Spleen (tissue), 11 donors: ENCODE results near the gene STX8. TPM values are rescaled to one million over a fixed set of nuclear protein-coding genes. Genes with fewer than 3 reads are reported as not detected.

Source experiments
- DNase-seq: peaks from one replicate; pipeline ENCODE4 v3.0.0-alpha.2; 2020
- H3K27ac ChIP-seq, 8 donors: fragments of 200-600 bp; sonication (generic) in 7 of 8; 1 replicate in 4 of 8; 2 replicates in 4 of 8; pipeline versions ENCODE4 v1.5.0 to v1.8.0; 2016 to 2021; ENCODE audit warnings: inconsistent platforms in 4 of 8, mild to moderate bottlenecking in 4 of 8, moderate library complexity in 1 of 8
- H3K27me3 ChIP-seq, 7 donors: fragments of 200-600 bp; sonication (generic) in 6 of 7; replicated peaks in 1 of 7; 1 replicate in 4 of 7; 2 replicates in 3 of 7; pipeline versions ENCODE4 v1.5.0 to v1.8.0; 2016 to 2021; ENCODE audit warnings: inconsistent platforms in 3 of 7, mild to moderate bottlenecking in 1 of 7
- H3K36me3 ChIP-seq, 6 donors: fragments of 200-600 bp; sonication (generic) in 5 of 6; 1 replicate in 4 of 6; 2 replicates in 2 of 6; pipeline versions ENCODE4 v1.5.0 to v1.8.0; 2016 to 2021; ENCODE audit warnings: inconsistent platforms in 2 of 6
- H3K4me1 ChIP-seq, 6 donors: fragments of 200-600 bp; sonication (generic) in 5 of 6; 1 replicate in 3 of 6; 2 replicates in 3 of 6; pipeline versions ENCODE4 v1.5.0 to v1.8.0; 2016 to 2021; ENCODE audit warnings: inconsistent platforms in 3 of 6
- H3K4me3 ChIP-seq, 8 donors: fragments of 200-600 bp; sonication (generic) in 7 of 8; 1 replicate in 4 of 8; 2 replicates in 4 of 8; pipeline versions ENCODE4 v1.5.0 to v1.8.0; 2016 to 2021; ENCODE audit warnings: inconsistent platforms in 4 of 8, mild to moderate bottlenecking in 4 of 8, moderate library complexity in 2 of 8
- H3K9me3 ChIP-seq, 8 donors: fragments of 200-600 bp; sonication (generic) in 7 of 8; 1 replicate in 4 of 8; 2 replicates in 4 of 8; pipeline versions ENCODE4 v1.5.0 to v1.8.0; 2016 to 2021; ENCODE audit warnings: inconsistent platforms in 4 of 8
- CTCF ChIP-seq, 11 experiments: fragments of 200-600 bp in 7 of 11; fragments of 450-650 bp in 4 of 11; sonication (generic) in 4 of 11; IDR thresholded peaks in 8 of 11; conservative IDR thresholded peaks in 3 of 11; 1 replicate in 7 of 11; 2 replicates in 4 of 11; pipeline versions ENCODE4 v1.4.0 to v1.8.0; 2016 to 2021; ENCODE audit warnings: antibody characterized with exemption in 11 of 11, inconsistent platforms in 4 of 11, mild to moderate bottlenecking in 1 of 11
- POLR2A ChIP-seq, 3 donors: fragments of 450-650 bp; IDR thresholded peaks; one replicate each; pipeline ENCODE4 v1.5.1; 2017; ENCODE audit warnings: antibody characterized with exemption in 3 of 3, mild to moderate bottlenecking in 1 of 3
- POLR2AphosphoS5 ChIP-seq, 3 donors: sonication (generic); formaldehyde crosslinking; IDR thresholded peaks; one replicate each; pipeline ENCODE4 v1.5.1; 2017; ENCODE audit warnings: antibody characterized with exemption in 3 of 3
- WGBS, 5 donors: extraction: QIAGEN DNeasy Blood & Tissue Kit in 3 of 5; methylation state at CpG; one replicate each; pipeline versions ENCODE4 v1.1.5 to v1.1.7; 2013 to 2018; 5-methylcytosine and 5-hydroxymethylcytosine counted together
- intact Hi-C: fragments of 100-400 bp; cut with DNase I; formaldehyde crosslinking; loops from one replicate; pipeline ENCODE4 v1.15.0; 2023; ENCODE audit warnings: low total_unique reads
- polyA plus RNA-seq, 3 donors: library from polyadenylated mRNA; stranded (reverse); fragments of 200-250 nt; gene quantifications; one replicate each; pipeline ENCODE4 v1.2.1, GENCODE V29; 2013
- total RNA-seq, 7 donors: library from RNA; depleted of rRNA in 3 of 7; stranded (reverse); fragments of >200 nt in 3 of 7; fragmentation: NEBNext Ultra II Directional in 4 of 7; extraction: Animal tissue kit (Norgen Biotek cat#: 25700) in 4 of 7; gene quantifications; one replicate each; pipeline versions ENCODE4 v1.1.0 to v1.2.1, GENCODE V29; 2016 to 2021
- donor health status: healthy with polysubstance abuse.
- donor health status: DM: no; HTN: no; CAD: no; lungs with moderate emphysema.
- donor health status: DM: no; HTN: no; CAD: no.
- donor health status: Bipolar disorder and iron deficiency.
- donor health status: healthy.
- donor health status: DM: no; HTN: no; CAD: no.
- donor health status: DM: yes; HTN: yes; CAD: no.

Gene STX8
- total and polyA plus RNA-seq, 10 donors, result 37.3 to 59.8 (median 48.9) TPM

GRCh38 chr17:9244066-9245052 is 331.3 kb downstream of the STX8 start:
- peaks cover 0 to 24% (median 2%) of the 10 kb centered on the region in 6 donors for H3K36me3 ChIP-seq
- peaks cover 1 to 22% (median 15%) of the 10 kb centered on the region in 6 donors for H3K4me1 ChIP-seq
- intact Hi-C loops, result no loop called here
- DNase-seq, result no peak
- no peak overlapping the region for H3K27ac ChIP-seq
- H3K9me3 ChIP-seq, result no peaks in the 10 kb centered on the region
- peaks cover 0 to 7% (median 0%) of the 10 kb centered on the region in 7 donors for H3K27me3 ChIP-seq
- 82 to 89% (median 83%) methylated on average over 20 to 21 of the region's 21 CpGs for WGBS, 5 donors
- no peak overlapping the region for H3K4me3 ChIP-seq
- TF ChIP-seq CTCF (IDR thresholded peaks at IDR 0.05 in 8 of 11, conservative IDR thresholded peaks at IDR 0.05 in 3 of 11), result no peak
- no peak for TF ChIP-seq POLR2AphosphoS5 (IDR thresholded peaks at IDR 0.05)
- TF ChIP-seq POLR2A (IDR thresholded peaks at IDR 0.05), result no peak

GRCh38 chr17:9242983-9243382 is 332.6 kb downstream of the STX8 start:
- no peak for TF ChIP-seq POLR2AphosphoS5 (IDR thresholded peaks at IDR 0.05)
- TF ChIP-seq CTCF (IDR thresholded peaks at IDR 0.05 in 8 of 11, conservative IDR thresholded peaks at IDR 0.05 in 3 of 11), result no peak
- TF ChIP-seq POLR2A (IDR thresholded peaks at IDR 0.05), result no peak
- H3K27ac ChIP-seq, result no peak overlapping the region
- H3K9me3 ChIP-seq, result no peaks in the 10 kb centered on the region
- intact Hi-C loops, result no loop called here
- DNase-seq, result no peak
- WGBS, 5 donors, result 87 to 95% (median 92%) methylated on average over 8 of the region's 8 CpGs
- H3K4me3 ChIP-seq, result no peak overlapping the region
- peaks cover 0 to 10% (median 0%) of the 10 kb centered on the region in 6 donors for H3K36me3 ChIP-seq
- peaks cover 0 to 13% (median 0%) of the 10 kb centered on the region in 7 donors for H3K27me3 ChIP-seq
- peaks cover 5 to 29% (median 21%) of the 10 kb centered on the region in 6 donors for H3K4me1 ChIP-seq

GRCh38 chr17:9242497-9242881 is 333.1 kb downstream of the STX8 start:
- 83 to 88% (median 87%) methylated on average over 8 to 16 of the region's 16 CpGs for WGBS, 5 donors
- H3K4me1 ChIP-seq, result peaks cover 5 to 29% (median 21%) of the 10 kb centered on the region in 6 donors
- peaks cover 0 to 5% (median 0%) of the 10 kb centered on the region in 6 donors for H3K36me3 ChIP-seq
- no peak for DNase-seq
- H3K4me3 ChIP-seq, result no peak overlapping the region
- peaks cover 0 to 13% (median 0%) of the 10 kb centered on the region in 7 donors for H3K27me3 ChIP-seq
- intact Hi-C loops, result no loop called here
- no peak overlapping the region for H3K27ac ChIP-seq
- TF ChIP-seq POLR2AphosphoS5 (IDR thresholded peaks at IDR 0.05) (no peak), CTCF (IDR thresholded peaks at IDR 0.05 in 8 of 11, conservative IDR thresholded peaks at IDR 0.05 in 3 of 11) (no peak), POLR2A (IDR thresholded peaks at IDR 0.05) (no peak)
- H3K9me3 ChIP-seq, result no peaks in the 10 kb centered on the region
